HUES64 (cell line): ENCODE data around the gene TLL2.

Experiments used
- H3K27ac ChIP-seq: 2 replicates; pipeline ENCODE4 v1.7.0; 2013; ENCODE audit warnings: low read depth, low read length, inconsistent platforms
- H3K27me3 ChIP-seq: 2 replicates; pipeline ENCODE4 v1.6.1; 2013; ENCODE audit warnings: mild to moderate bottlenecking, low read length; ENCODE audit not compliant: insufficient read depth
- H3K36me3 ChIP-seq: 2 replicates; pipeline ENCODE4 v1.6.1; 2013; ENCODE audit warnings: mild to moderate bottlenecking, low read length; ENCODE audit not compliant: insufficient read depth
- H3K4me1 ChIP-seq: 2 replicates; pipeline ENCODE4 v1.6.1; 2013; ENCODE audit warnings: mild to moderate bottlenecking, low read length, moderate library complexity; ENCODE audit not compliant: insufficient read depth
- H3K4me3 ChIP-seq: 2 replicates; pipeline ENCODE4 v1.5.1; 2013; ENCODE audit warnings: mild to moderate bottlenecking, low read length, moderate library complexity
- H3K9ac ChIP-seq: 2 replicates; pipeline ENCODE4 v1.6.1; 2013; ENCODE audit warnings: mild to moderate bottlenecking, low read depth, low read length
- H3K9me3 ChIP-seq: 2 replicates; pipeline ENCODE4 v1.6.1; 2013; ENCODE audit warnings: low read depth, low read length; ENCODE audit not compliant: insufficient read depth
- WGBS: fragments of 150-250, 120-280 bp; methylation state at CpG from one replicate; pipeline ENCODE4 v1.1.7; 2013; ENCODE audit warnings: missing lambda C conversion rate; 5-methylcytosine and 5-hydroxymethylcytosine counted together

The TLL2 gene

GRCh38 chr10:96402417-96403305 is 111.1 kb downstream of the TLL2 start:
- Histone ChIP-seq H3K9me3 (no peaks in the 10 kb centered on the region), H3K36me3 (no peaks in the 10 kb centered on the region), H3K9ac (no peak overlapping the region), H3K4me3 (no peak overlapping the region), H3K4me1 (peaks cover 14% of the 10 kb centered on the region), H3K27me3 (0 out of 2 replicates have a peak, but pooled peaks cover 2% of the 10 kb centered on the region), H3K27ac (no peak overlapping the region)
- 89% methylated on average over 16 of the region's 16 CpGs for WGBS

- Histone ChIP-seq H3K4me3 (no peak overlapping the region), H3K36me3 (no peaks in the 10 kb centered on the region), H3K9ac (no peak overlapping the region), H3K27me3 (peaks cover 7% of the 10 kb centered on the region; the same call in 1 of the 2 replicates), H3K27ac (no peak overlapping the region), H3K9me3 (no peaks in the 10 kb centered on the region), H3K4me1 (peaks cover 18% of the 10 kb centered on the region)
- 84% methylated on average over 7 of the region's 7 CpGs for WGBS
Observed at GRCh38 chr10:96401036-96401435, 112.7 kb downstream of the TLL2 start.

GRCh38 chr10:96400465-96400864 is 113.3 kb downstream of the TLL2 start:
- no peaks in the 10 kb centered on the region for H3K36me3 ChIP-seq
- 98% methylated on average over 3 of the region's 3 CpGs for WGBS
- peaks cover 10% of the 10 kb centered on the region for H3K27me3 ChIP-seq
- peaks cover 21% of the 10 kb centered on the region for H3K4me1 ChIP-seq
- no peak overlapping the region for H3K27ac ChIP-seq
- no peaks in the 10 kb centered on the region for H3K9me3 ChIP-seq
- no peak overlapping the region for H3K9ac ChIP-seq
- H3K4me3 ChIP-seq: no peak overlapping the region

GRCh38 chr10:96397902-96398301 is 115.8 kb downstream of the TLL2 start:
- no peak overlapping the region for H3K4me3 ChIP-seq
- H3K27ac ChIP-seq: no peak overlapping the region
- H3K4me1 ChIP-seq: peaks cover 21% of the 10 kb centered on the region
- no peaks in the 10 kb centered on the region for H3K9me3 ChIP-seq
- no peak overlapping the region for H3K9ac ChIP-seq
- WGBS: 95% methylated on average over 1 of the region's 1 CpG
- H3K27me3 ChIP-seq: peaks cover 10% of the 10 kb centered on the region
- H3K36me3 ChIP-seq: no peaks in the 10 kb centered on the region

GRCh38 chr10:96395931-96396877 is 117.5 kb downstream of the TLL2 start:
- no peak overlapping the region for H3K27ac ChIP-seq
- H3K27me3 ChIP-seq: peaks cover 10% of the 10 kb centered on the region
- peaks cover 14% of the 10 kb centered on the region for H3K4me1 ChIP-seq
- H3K36me3 ChIP-seq: no peaks in the 10 kb centered on the region
- peak overlapping the region; percentile 29; the same call in 1 of the 2 replicates for H3K9ac ChIP-seq
- WGBS: 41% methylated on average over 24 of the region's 24 CpGs
- no peaks in the 10 kb centered on the region for H3K9me3 ChIP-seq
- peak overlapping the region; percentile 45 for H3K4me3 ChIP-seq

- WGBS: 87% methylated on average over 7 of the region's 7 CpGs
- Histone ChIP-seq H3K4me1 (no peaks in the 10 kb centered on the region), H3K27me3 (no peaks in the 10 kb centered on the region), H3K4me3 (no peak overlapping the region), H3K9me3 (no peaks in the 10 kb centered on the region), H3K36me3 (no peaks in the 10 kb centered on the region), H3K27ac (no peak overlapping the region), H3K9ac (no peak overlapping the region)
Observed at GRCh38 chr10:96390460-96390864, 123.3 kb downstream of the TLL2 start.

- Histone ChIP-seq H3K9ac (no peak overlapping the region), H3K4me1 (no peaks in the 10 kb centered on the region), H3K27ac (no peak overlapping the region), H3K9me3 (no peaks in the 10 kb centered on the region), H3K27me3 (no peaks in the 10 kb centered on the region), H3K4me3 (no peak overlapping the region), H3K36me3 (no peaks in the 10 kb centered on the region)
- 91% methylated on average over 5 of the region's 5 CpGs for WGBS
Observed at GRCh38 chr10:96389785-96390184, 123.9 kb downstream of the TLL2 start.

- Histone ChIP-seq H3K4me3 (no peak overlapping the region), H3K9ac (no peak overlapping the region), H3K4me1 (no peaks in the 10 kb centered on the region), H3K9me3 (no peaks in the 10 kb centered on the region), H3K27me3 (no peaks in the 10 kb centered on the region), H3K36me3 (no peaks in the 10 kb centered on the region), H3K27ac (no peak overlapping the region)
- 87% methylated on average over 6 of the region's 7 CpGs for WGBS
Observed at GRCh38 chr10:96387601-96388000, 126.1 kb downstream of the TLL2 start.

GRCh38 chr10:96387161-96387560 is 126.6 kb downstream of the TLL2 start:
- Histone ChIP-seq H3K4me1 (no peaks in the 10 kb centered on the region), H3K9me3 (no peaks in the 10 kb centered on the region), H3K4me3 (no peak overlapping the region), H3K9ac (no peak overlapping the region), H3K36me3 (no peaks in the 10 kb centered on the region), H3K27me3 (no peaks in the 10 kb centered on the region), H3K27ac (no peak overlapping the region)
- 96% methylated on average over 1 of the region's 2 CpGs for WGBS

GRCh38 chr10:96384506-96384905 is 129.2 kb downstream of the TLL2 start:
- no peak overlapping the region for H3K4me3 ChIP-seq
- no peaks in the 10 kb centered on the region for H3K27me3 ChIP-seq
- H3K9ac ChIP-seq: no peak overlapping the region
- 89% methylated on average over 25 of the region's 25 CpGs for WGBS
- H3K9me3 ChIP-seq: no peaks in the 10 kb centered on the region
- H3K27ac ChIP-seq: no peak overlapping the region
- H3K36me3 ChIP-seq: no peaks in the 10 kb centered on the region
- no peaks in the 10 kb centered on the region for H3K4me1 ChIP-seq

GRCh38 chr10:96380821-96381220 is 132.9 kb downstream of the TLL2 start:
- H3K4me3 ChIP-seq: no peak overlapping the region
- H3K9ac ChIP-seq: no peak overlapping the region
- no peaks in the 10 kb centered on the region for H3K4me1 ChIP-seq
- no peaks in the 10 kb centered on the region for H3K36me3 ChIP-seq
- WGBS: 93% methylated on average over 7 of the region's 7 CpGs
- H3K9me3 ChIP-seq: no peaks in the 10 kb centered on the region
- H3K27ac ChIP-seq: no peak overlapping the region
- no peaks in the 10 kb centered on the region for H3K27me3 ChIP-seq
